Chondrocyte (in vitro differentiated cells): ENCODE measurements around the gene TMCC2. TPM values are rescaled to one million over a fixed set of nuclear protein-coding genes. Genes with fewer than 3 reads are reported as not detected.

Experiments used
- DNase-seq: peaks from one replicate; pipeline ENCODE4 v3.0.0; 2021; ENCODE audit warnings: mixed read lengths, low spot score
- H3K27ac Mint-ChIP-seq: one replicate; pipeline ENCODE4 v1.8.0; 2021; ENCODE audit warnings: mild to moderate bottlenecking, moderate library complexity, mixed read lengths; ENCODE audit not compliant: unreplicated experiment
- H3K27me3 Mint-ChIP-seq: 2 replicates; pipeline ENCODE4 v1.8.0; 2021; ENCODE audit warnings: low read depth, mixed read lengths
- H3K36me3 Mint-ChIP-seq: 2 replicates; pipeline ENCODE4 v1.8.0; 2021; ENCODE audit warnings: low read depth, mixed read lengths
- H3K4me1 Mint-ChIP-seq: 2 replicates; pipeline ENCODE4 v1.8.0; 2021; ENCODE audit warnings: low read depth, mild to moderate bottlenecking, mixed read lengths
- H3K4me3 Mint-ChIP-seq: one replicate; pipeline ENCODE4 v1.8.0; 2021; ENCODE audit warnings: mild to moderate bottlenecking, moderate library complexity, mixed read lengths; ENCODE audit not compliant: unreplicated experiment
- H3K9me3 Mint-ChIP-seq: 2 replicates; pipeline ENCODE4 v1.8.0; 2021; ENCODE audit warnings: low read depth, mixed read lengths
- CTCF ChIP-seq: fragments of 200-600 bp; sonication (generic); IDR thresholded peaks from 2 replicates; pipeline ENCODE4 v1.5.0; 2021; ENCODE audit warnings: antibody characterized with exemption, mild to moderate bottlenecking, moderate library complexity
- total RNA-seq: library from RNA; stranded (reverse); gene quantifications from 3 replicates; pipeline ENCODE4 v1.2.1, GENCODE V29; 2021

The TMCC2 gene
- total RNA-seq, 1 donor from 2014 or later: 4.8 TPM

- H3K36me3 Mint-ChIP-seq: no peaks in the 10 kb centered on the region
- no peak for TF ChIP-seq CTCF
- DNase-seq: no peak
- H3K27me3 Mint-ChIP-seq: no peaks in the 10 kb centered on the region
- H3K9me3 Mint-ChIP-seq: no peaks in the 10 kb centered on the region
- H3K27ac Mint-ChIP-seq: peak overlapping the region; percentile 100
- peaks cover 41% of the 10 kb centered on the region for H3K4me1 Mint-ChIP-seq
- H3K4me3 Mint-ChIP-seq: no peak overlapping the region
These were observed 30.0 kb downstream of the TMCC2 start for GRCh38 chr1:205257735-205258134.

GRCh38 chr1:205258261-205258691 is 30.5 kb downstream of the TMCC2 start:
- Mint-ChIP-seq H3K36me3 (no peaks in the 10 kb centered on the region), H3K9me3 (no peaks in the 10 kb centered on the region), H3K27ac (peak overlapping the region; percentile 100), H3K4me3 (no peak overlapping the region), H3K4me1 (peaks cover 44% of the 10 kb centered on the region), H3K27me3 (no peaks in the 10 kb centered on the region)
- no peak for DNase-seq
- no peak for TF ChIP-seq CTCF

GRCh38 chr1:205258719-205259118 is 31.0 kb downstream of the TMCC2 start:
- H3K4me1 Mint-ChIP-seq: peaks cover 44% of the 10 kb centered on the region
- no peak for TF ChIP-seq CTCF
- no peaks in the 10 kb centered on the region for H3K36me3 Mint-ChIP-seq
- peak overlapping the region; percentile 100 for H3K27ac Mint-ChIP-seq
- no peaks in the 10 kb centered on the region for H3K9me3 Mint-ChIP-seq
- H3K27me3 Mint-ChIP-seq: no peaks in the 10 kb centered on the region
- H3K4me3 Mint-ChIP-seq: peak overlapping the region; percentile 15
- DNase-seq: no peak

GRCh38 chr1:205259324-205259832 is 31.6 kb downstream of the TMCC2 start:
- no peak overlapping the region for H3K4me3 Mint-ChIP-seq
- peak overlapping the region; percentile 100 for H3K27ac Mint-ChIP-seq
- H3K36me3 Mint-ChIP-seq: no peaks in the 10 kb centered on the region

GRCh38 chr1:205259998-205260397 is 32.3 kb downstream of the TMCC2 start:
- Mint-ChIP-seq H3K27me3 (no peaks in the 10 kb centered on the region), H3K36me3 (no peaks in the 10 kb centered on the region), H3K9me3 (no peaks in the 10 kb centered on the region), H3K4me1 (peaks cover 44% of the 10 kb centered on the region), H3K4me3 (no peak overlapping the region), H3K27ac (no peak overlapping the region)
- DNase-seq: no peak
- no peak for TF ChIP-seq CTCF

More at GRCh38 chr1:205259324-205259832, 31.6 kb downstream of the TMCC2 start:
- Mint-ChIP-seq H3K4me1 (peaks cover 44% of the 10 kb centered on the region), H3K27me3 (no peaks in the 10 kb centered on the region), H3K9me3 (no peaks in the 10 kb centered on the region)
- DNase-seq: no peak
- TF ChIP-seq CTCF: no peak
